Fibroblast of lung (primary cell): ENCODE data around the gene FAM53B. TPM values are rescaled to one million over a fixed set of nuclear protein-coding genes. Genes with fewer than 3 reads are reported as not detected.

ENCODE experiments used
- DNase-seq, 2 donors: peaks; one replicate each; pipeline versions ENCODE4 v3.0.0 to v3.0.0-alpha.2; 2010; ENCODE audit warnings: low read depth in 2 of 2
- H2AFZ ChIP-seq: 2 replicates; pipeline ENCODE4 v1.5.1; 2012; ENCODE audit warnings: low read length, control low read depth, inconsistent platforms
- H3K27ac ChIP-seq: 2 replicates; pipeline ENCODE4 v1.5.1; 2011; ENCODE audit warnings: low read length, control low read depth; ENCODE audit not compliant: insufficient read depth
- H3K27me3 ChIP-seq: 2 replicates; pipeline ENCODE4 v1.5.1; 2011; ENCODE audit warnings: mild to moderate bottlenecking, low read length; ENCODE audit not compliant: control insufficient read depth, insufficient read depth
- H3K36me3 ChIP-seq: 2 replicates; pipeline ENCODE4 v1.5.1; 2011; ENCODE audit warnings: low read length; ENCODE audit not compliant: control insufficient read depth, insufficient read depth
- H3K4me1 ChIP-seq: 2 replicates; pipeline ENCODE4 v1.5.1; 2011; ENCODE audit warnings: low read length; ENCODE audit not compliant: control insufficient read depth, insufficient read depth; ENCODE audit errors: extremely low read depth
- H3K4me2 ChIP-seq: 2 replicates; pipeline ENCODE4 v1.5.1; 2011; ENCODE audit warnings: low read length, control low read depth; ENCODE audit not compliant: insufficient read depth; ENCODE audit errors: extremely low read depth
- H3K4me3 ChIP-seq, 4 experiments: fragments of 200-600 bp in 1 of 4; sonication (generic) in 1 of 4; replicated peaks in 1 of 4; 2 replicates each; pipeline ENCODE4 v1.5.1; 2011 to 2016; ENCODE audit warnings: low read length in 4 of 4, low read depth in 3 of 4, mild to moderate bottlenecking in 3 of 4, control low read depth in 2 of 4, inconsistent platforms in 1 of 4, mixed read lengths in 1 of 4; ENCODE audit not compliant: insufficient read depth in 1 of 4; ENCODE audit errors: control extremely low read depth in 1 of 4
- H3K79me2 ChIP-seq: 2 replicates; pipeline ENCODE4 v1.5.1; 2012; ENCODE audit warnings: mild to moderate bottlenecking, low read length, inconsistent platforms; ENCODE audit not compliant: control insufficient read depth, insufficient read depth
- H3K9ac ChIP-seq: 2 replicates; pipeline ENCODE4 v1.5.1; 2011; ENCODE audit warnings: mild to moderate bottlenecking, low read length, control low read depth; ENCODE audit not compliant: insufficient read depth
- H3K9me3 ChIP-seq: 2 replicates; pipeline ENCODE4 v1.5.1; 2012; ENCODE audit warnings: low read depth, low read length; ENCODE audit not compliant: control insufficient read depth, insufficient read depth
- H4K20me1 ChIP-seq: 2 replicates; pipeline ENCODE4 v1.5.1; 2011; ENCODE audit warnings: low read length; ENCODE audit not compliant: control insufficient read depth, insufficient read depth; ENCODE audit errors: extremely low read depth
- CTCF ChIP-seq, 2 donors: IDR thresholded peaks in 1 of 2; conservative IDR thresholded peaks in 1 of 2; 1 replicate in 1 of 2; 2 replicates in 1 of 2; pipeline ENCODE4 v1.5.1; 2011 to 2012; ENCODE audit warnings: low read length in 2 of 2, control low read depth in 1 of 2, inconsistent platforms in 1 of 2, low read depth in 1 of 2, mild to moderate bottlenecking in 1 of 2
- EZH2 ChIP-seq: IDR thresholded peaks from 2 replicates; pipeline ENCODE4 v1.5.1; 2012; ENCODE audit warnings: low read length, control low read depth, mild to moderate bottlenecking; ENCODE audit errors: missing control alignments
- polyA plus RNA-seq, 2 donors: library from polyadenylated mRNA; depleted of rRNA in 1 of 2; stranded (reverse) in 1 of 2; unstranded in 1 of 2; fragments of >200 nt; gene quantifications; 2 replicates each; pipeline ENCODE4 v1.2.1, GENCODE V29; 2011 to 2012; ENCODE audit warnings: missing spikeins in 1 of 2
- total RNA-seq: library from RNA; depleted of rRNA; stranded (reverse); fragments of >200 nt; gene quantifications from 2 replicates; pipeline ENCODE4 v1.2.1, GENCODE V29; 2014

FAM53B gene
- total and polyA plus RNA-seq, 2 donors (not counting 1 experiment from before 2014, with no cell fraction given): 2.2 to 11.7 TPM

GRCh38 chr10:124739986-124740368 is 4.2 kb downstream of the FAM53B start:
- peaks cover 7% of the 10 kb centered on the region for H3K4me1 ChIP-seq
- no peaks in the 10 kb centered on the region for H3K9me3 ChIP-seq
- H3K27me3 ChIP-seq: no peaks in the 10 kb centered on the region
- TF ChIP-seq EZH2: no peak
- no peak for TF ChIP-seq CTCF (conservative IDR thresholded peaks at IDR 0.05 in 1 of 2, IDR thresholded peaks at IDR 0.05 in 1 of 2; ENCODE audit: low read depth in 1 of 2, low read length in 2 of 2)
- H4K20me1 ChIP-seq: no peaks in the 10 kb centered on the region
- H3K4me3 ChIP-seq: peak overlapping the region in 2 of 4 experiments; percentile 19 to 26
- no peak overlapping the region for H2AFZ ChIP-seq
- no peak for DNase-seq
- no peak overlapping the region for H3K27ac ChIP-seq
- H3K36me3 ChIP-seq: no peaks in the 10 kb centered on the region
- no peak overlapping the region for H3K9ac ChIP-seq
- H3K79me2 ChIP-seq: no peaks in the 10 kb centered on the region
- H3K4me2 ChIP-seq: peak overlapping the region; percentile 88

- Histone ChIP-seq H3K9ac (no peak overlapping the region), H3K79me2 (no peaks in the 10 kb centered on the region), H3K27ac (no peak overlapping the region), H3K36me3 (no peaks in the 10 kb centered on the region), H3K27me3 (no peaks in the 10 kb centered on the region), H2AFZ (no peak overlapping the region), H4K20me1 (no peaks in the 10 kb centered on the region), H3K4me1 (peaks cover 7% of the 10 kb centered on the region), H3K4me2 (no peak overlapping the region), H3K4me3 (no peak overlapping the region), H3K9me3 (no peaks in the 10 kb centered on the region)
- TF ChIP-seq CTCF (conservative IDR thresholded peaks at IDR 0.05 in 1 of 2, IDR thresholded peaks at IDR 0.05 in 1 of 2; ENCODE audit: low read depth in 1 of 2, low read length in 2 of 2) (no peak), EZH2 (no peak)
- no peak for DNase-seq
Measured at GRCh38 chr10:124739119-124739921, 4.9 kb downstream of the FAM53B start.

- no peak overlapping the region for H3K9ac ChIP-seq
- H3K79me2 ChIP-seq: no peaks in the 10 kb centered on the region
- no peak overlapping the region for H3K4me3 ChIP-seq
- H3K9me3 ChIP-seq: no peaks in the 10 kb centered on the region
- TF ChIP-seq EZH2 (no peak), CTCF (conservative IDR thresholded peaks at IDR 0.05 in 1 of 2, IDR thresholded peaks at IDR 0.05 in 1 of 2; ENCODE audit: low read depth in 1 of 2, low read length in 2 of 2) (no peak)
- H3K4me1 ChIP-seq: peaks cover 9% of the 10 kb centered on the region
- no peaks in the 10 kb centered on the region for H3K27me3 ChIP-seq
- no peaks in the 10 kb centered on the region for H3K36me3 ChIP-seq
- H3K27ac ChIP-seq: no peak overlapping the region
- DNase-seq: no peak
- H2AFZ ChIP-seq: no peak overlapping the region
- no peaks in the 10 kb centered on the region for H4K20me1 ChIP-seq
- H3K4me2 ChIP-seq: no peak overlapping the region
Measured at GRCh38 chr10:124738441-124738840, 5.7 kb downstream of the FAM53B start.
